ENCODE data around the gene GFRA3.

- no peak for TF ChIP-seq CTCF (IDR thresholded peaks at IDR 0.05; ENCODE audit: low read depth, low read length)
- TF ChIP-seq EZH2phosphoT487 (IDR thresholded peaks at IDR 0.05; ENCODE audit: low read depth): no peak
These were observed 10.2 kb downstream of the GFRA3 start for GRCh38 chr5:138264183-138264582.

Data from OCI-LY3 (cell line).